T-helper 1 cell treated with Interleukin-12 subunit alpha and Interleukin-12 subunit beta and Interleukin-4 antibody, amounts not matched to agents 30 μg/mL and 1 μg/mL, for 36 hours (primary cell): ENCODE data around the gene OCA2.
"Not testable (repeated sequence)": the region's sequence is repeated elsewhere in the genome, so short reads cannot be mapped to it uniquely, and the experiment has no call there.

Experiments
- H3K27ac Mint-ChIP-seq: one replicate; pipeline ENCODE4 v1.8.0; 2021; ENCODE audit warnings: mild to moderate bottlenecking, mixed read lengths
- H3K27me3 Mint-ChIP-seq: one replicate; pipeline ENCODE4 v1.8.0; 2021; ENCODE audit warnings: low read depth, mixed read lengths
- H3K36me3 Mint-ChIP-seq: one replicate; pipeline ENCODE4 v1.8.0; 2021; ENCODE audit warnings: low read depth, mixed read lengths
- H3K4me1 Mint-ChIP-seq: one replicate; pipeline ENCODE4 v1.8.0; 2021; ENCODE audit warnings: low read depth, mixed read lengths
- H3K4me3 Mint-ChIP-seq: one replicate; pipeline ENCODE4 v1.8.0; 2021; ENCODE audit warnings: mild to moderate bottlenecking, moderate library complexity, mixed read lengths
- H3K9me3 Mint-ChIP-seq: one replicate; pipeline ENCODE4 v1.8.0; 2021; ENCODE audit warnings: mixed read lengths

The OCA2 gene

DNA sequence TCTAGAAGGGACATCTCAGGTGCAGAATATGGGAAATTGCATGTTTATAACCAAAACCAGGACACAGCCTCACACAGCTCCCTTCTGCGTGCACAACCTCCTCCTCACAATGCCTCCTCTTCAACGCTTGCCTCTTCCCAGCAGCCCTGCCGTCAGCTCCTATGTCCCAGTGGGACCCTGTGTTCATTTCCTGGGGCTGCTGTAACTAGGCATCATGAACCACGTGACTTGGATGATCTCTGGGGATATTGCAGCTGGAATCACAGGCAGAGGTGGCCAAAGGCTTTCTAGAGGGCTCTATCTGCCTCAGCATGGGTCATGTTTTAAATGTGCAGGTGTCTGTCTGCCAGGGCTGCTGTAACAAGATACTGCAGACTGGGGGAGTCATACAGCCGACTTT lies 375.3 kb downstream of the OCA2 start:
- Mint-ChIP-seq H3K27ac (no peak overlapping the region), H3K4me1 (no peaks in the 10 kb centered on the region), H3K36me3 (no peaks in the 10 kb centered on the region), H3K4me3 (no peak overlapping the region), H3K9me3 (peaks cover 26% of the 10 kb centered on the region), H3K27me3 (no peaks in the 10 kb centered on the region)

DNA sequence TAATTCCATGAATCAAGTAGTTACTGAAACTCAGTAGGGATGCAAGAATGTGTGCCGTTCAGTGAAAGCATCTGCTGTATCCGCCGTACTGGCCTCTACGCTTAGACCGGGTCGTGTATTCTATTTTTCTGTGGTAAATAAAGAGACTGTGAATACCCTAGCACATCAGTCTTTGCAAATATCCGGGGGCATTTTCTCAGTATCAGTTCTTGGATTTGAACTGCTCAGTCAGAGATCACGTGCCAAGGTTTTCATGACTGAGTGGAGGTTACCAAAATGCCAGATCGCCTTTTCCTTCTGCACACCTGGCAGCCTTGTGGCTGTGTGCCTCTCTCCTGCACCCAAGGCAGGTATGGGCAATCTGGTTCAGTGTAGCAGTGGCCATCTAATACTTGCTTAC lies 377.0 kb downstream of the OCA2 start:
- Mint-ChIP-seq H3K36me3 (no peaks in the 10 kb centered on the region), H3K4me1 (no peaks in the 10 kb centered on the region), H3K27ac (no peak overlapping the region), H3K9me3 (peaks cover 25% of the 10 kb centered on the region), H3K27me3 (no peaks in the 10 kb centered on the region), H3K4me3 (no peak overlapping the region)

DNA sequence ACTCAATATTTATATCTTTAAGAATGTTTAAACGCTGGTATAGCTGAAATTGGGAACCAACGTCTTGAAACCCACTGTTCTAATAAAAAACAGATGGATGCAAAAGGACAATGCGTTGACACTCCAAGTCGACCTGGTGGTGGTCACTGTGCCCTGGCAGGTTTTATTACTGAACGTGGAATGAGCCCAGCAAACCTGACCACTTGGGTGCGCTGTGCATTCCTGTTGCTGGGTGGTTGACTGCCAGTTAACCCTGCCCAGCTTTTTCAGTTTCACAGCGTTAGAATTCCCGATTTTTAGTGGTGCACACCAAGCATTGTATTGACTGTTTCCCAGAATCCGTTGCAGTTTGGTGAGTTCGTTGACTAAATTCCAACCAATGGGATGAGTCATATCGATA lies 384.4 kb downstream of the OCA2 start:
- H3K36me3 Mint-ChIP-seq, result no peaks in the 10 kb centered on the region
- H3K27ac Mint-ChIP-seq, result no peak overlapping the region
- H3K27me3 Mint-ChIP-seq, result no peaks in the 10 kb centered on the region
- no peak overlapping the region for H3K4me3 Mint-ChIP-seq
- H3K9me3 Mint-ChIP-seq, result peaks cover 59% of the 10 kb centered on the region
- no peaks in the 10 kb centered on the region for H3K4me1 Mint-ChIP-seq

DNA sequence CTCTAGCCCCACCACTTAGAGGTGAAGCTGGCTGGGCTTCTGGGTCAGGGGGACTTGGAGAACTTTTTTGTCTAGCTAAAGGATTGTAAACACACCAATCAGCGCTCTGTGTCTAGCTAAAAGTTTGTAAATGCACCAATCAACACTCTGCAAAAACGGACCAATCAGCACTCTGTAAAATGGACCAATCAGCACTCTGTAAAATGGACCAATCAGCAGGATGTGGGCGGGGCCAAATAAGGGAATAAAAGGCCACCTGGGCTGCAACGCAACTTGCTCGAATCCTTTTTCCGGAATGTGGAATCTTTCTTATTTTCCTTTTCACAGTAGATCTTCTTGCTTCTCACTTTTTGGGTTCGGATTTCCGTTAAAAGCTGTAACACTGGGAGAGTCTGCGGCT lies 385.3 kb downstream of the OCA2 start:
- not testable (repeated sequence) for H3K27ac Mint-ChIP-seq, H3K4me1 Mint-ChIP-seq, H3K4me3 Mint-ChIP-seq, H3K36me3 Mint-ChIP-seq, H3K27me3 Mint-ChIP-seq
- H3K9me3 Mint-ChIP-seq, result peaks cover 59% of the 10 kb centered on the region

GRCh38 chr15:27707257-27707656 lies 391.9 kb downstream of the OCA2 start:
- no peaks in the 10 kb centered on the region for H3K27me3 Mint-ChIP-seq
- H3K4me1 Mint-ChIP-seq, result no peaks in the 10 kb centered on the region
- H3K4me3 Mint-ChIP-seq, result no peak overlapping the region
- H3K27ac Mint-ChIP-seq, result no peak overlapping the region
- peaks cover 37% of the 10 kb centered on the region for H3K9me3 Mint-ChIP-seq
- H3K36me3 Mint-ChIP-seq, result no peaks in the 10 kb centered on the region

DNA sequence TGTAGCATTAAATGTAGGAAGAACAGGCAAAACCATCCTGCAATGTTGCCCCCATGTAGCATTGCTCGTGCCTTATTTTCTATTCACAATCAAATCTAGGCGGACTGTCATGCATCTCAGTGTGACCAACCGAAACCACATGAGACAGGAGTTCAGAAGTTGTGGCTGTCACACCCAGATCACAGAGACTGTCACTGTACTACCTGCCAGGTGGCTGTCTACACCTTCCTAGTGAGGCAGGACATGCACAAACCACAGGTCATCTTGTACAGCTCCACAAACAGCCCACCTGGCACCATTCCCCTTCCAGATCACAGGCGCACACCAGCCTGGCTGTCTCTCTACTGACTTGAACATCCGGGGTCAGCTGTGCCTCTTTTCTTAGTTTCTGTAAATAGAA lies 392.8 kb downstream of the OCA2 start:
- Mint-ChIP-seq H3K36me3 (no peaks in the 10 kb centered on the region), H3K4me3 (no peak overlapping the region), H3K9me3 (peaks cover 36% of the 10 kb centered on the region), H3K27me3 (no peaks in the 10 kb centered on the region), H3K4me1 (no peaks in the 10 kb centered on the region), H3K27ac (no peak overlapping the region)

DNA sequence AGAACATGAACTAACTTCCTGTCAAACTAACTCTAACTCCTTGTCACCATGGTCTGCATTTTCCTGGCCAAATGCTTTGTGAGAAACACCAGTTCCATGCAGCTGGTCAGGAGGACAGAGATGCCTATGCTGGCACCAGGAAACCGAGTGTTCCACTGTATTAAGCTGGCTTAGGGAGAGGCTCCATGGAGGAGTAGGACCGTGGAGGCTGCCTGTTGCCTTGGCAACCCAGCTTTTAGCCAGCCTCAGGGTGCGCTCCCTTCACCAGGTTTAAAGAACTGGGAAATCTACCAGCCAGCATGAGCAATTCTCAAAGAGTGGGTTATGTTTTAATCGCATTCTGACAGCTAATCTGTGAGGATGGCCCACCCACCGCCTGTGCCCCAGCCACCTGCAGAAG lies 394.1 kb downstream of the OCA2 start:
- H3K9me3 Mint-ChIP-seq, result peaks cover 34% of the 10 kb centered on the region
- no peak overlapping the region for H3K27ac Mint-ChIP-seq
- no peaks in the 10 kb centered on the region for H3K27me3 Mint-ChIP-seq
- no peaks in the 10 kb centered on the region for H3K4me1 Mint-ChIP-seq
- no peaks in the 10 kb centered on the region for H3K36me3 Mint-ChIP-seq
- no peak overlapping the region for H3K4me3 Mint-ChIP-seq
